ENCODE results near the gene FOXO4.

The FOXO4 gene

GRCh38 chrX:71148278-71148663, 52.6 kb downstream of the FOXO4 start:
- no peak for DNase-seq (ENCODE audit: low spot score)
- TF ChIP-seq CTCF (conservative IDR thresholded peaks at IDR 0.05; ENCODE audit: low read depth) = no peak
- CTCF ChIA-PET = interaction anchor here (0.8 kb wide), 1 partner anchor 20 kb away, joined by 4 read pairs; no protein-coding TSS in a partner anchor
- H3K27ac ChIP-seq = no peak overlapping the region
- POLR2A ChIA-PET (ENCODE audit: low non-redundant PET) = no interaction called here

DNA sequence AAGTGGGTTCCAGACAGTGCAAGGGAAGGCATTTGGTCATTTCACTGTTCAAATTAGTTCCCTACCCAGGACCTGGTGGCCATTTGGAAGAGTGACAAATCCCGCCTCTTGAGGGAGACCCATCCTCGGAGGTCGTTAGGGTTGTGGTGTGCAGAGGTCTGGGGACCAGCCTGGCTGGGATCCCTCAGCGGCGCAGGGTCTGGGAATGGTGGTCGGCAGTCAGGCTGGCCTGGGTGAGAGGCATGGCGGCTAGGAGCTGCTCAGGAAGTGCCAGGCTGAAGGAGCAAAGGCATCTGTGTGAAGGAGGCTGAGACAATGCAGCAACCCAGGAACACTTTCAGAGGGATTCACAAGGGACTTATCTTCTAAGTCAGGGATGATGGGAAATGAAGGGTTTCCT, 55.7 kb downstream of the FOXO4 start:
- POLR2A ChIA-PET (ENCODE audit: low non-redundant PET) = no interaction called here

More for the DNA sequence above, 55.7 kb downstream of the FOXO4 start:
- TF ChIP-seq CTCF (conservative IDR thresholded peaks at IDR 0.05; ENCODE audit: low read depth) = no peak
- no peak overlapping the region for H3K27ac ChIP-seq
- CTCF ChIA-PET = interaction anchor here (0.7 kb wide), 1 partner anchor 77 kb away, joined by 5 read pairs; no protein-coding TSS in a partner anchor
- DNase-seq (ENCODE audit: low spot score) = no peak
